ENCODE results near the gene BRMS1.
A peak's percentile ranks its signal among the peaks of the same experiment; 100 is the strongest.

Gene BRMS1

DNA sequence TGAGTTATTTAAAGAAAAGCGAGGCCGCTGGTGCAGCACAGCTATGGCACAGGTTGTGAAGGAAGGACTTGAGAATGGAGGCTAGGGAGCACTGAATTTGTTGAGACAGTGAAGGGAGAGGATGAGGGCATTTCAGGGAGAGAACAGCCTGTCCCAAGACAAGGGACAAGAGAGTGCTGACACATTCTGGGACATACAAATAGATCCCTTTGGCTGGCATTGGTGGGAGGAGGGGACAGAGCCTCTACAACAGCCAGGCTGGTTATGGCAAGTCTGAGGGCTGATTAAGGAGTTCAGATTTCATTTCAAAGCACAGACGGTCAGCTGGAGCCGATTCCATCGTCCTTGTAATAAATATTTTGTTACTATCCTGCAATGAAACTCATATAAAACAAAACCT lies 28.4 kb upstream of the BRMS1 start:
- H3K4me3 ChIP-seq (ENCODE audit: control insufficient read depth, low read depth, low read length), result no peak overlapping the region
- TF ChIP-seq, protein P1, sequence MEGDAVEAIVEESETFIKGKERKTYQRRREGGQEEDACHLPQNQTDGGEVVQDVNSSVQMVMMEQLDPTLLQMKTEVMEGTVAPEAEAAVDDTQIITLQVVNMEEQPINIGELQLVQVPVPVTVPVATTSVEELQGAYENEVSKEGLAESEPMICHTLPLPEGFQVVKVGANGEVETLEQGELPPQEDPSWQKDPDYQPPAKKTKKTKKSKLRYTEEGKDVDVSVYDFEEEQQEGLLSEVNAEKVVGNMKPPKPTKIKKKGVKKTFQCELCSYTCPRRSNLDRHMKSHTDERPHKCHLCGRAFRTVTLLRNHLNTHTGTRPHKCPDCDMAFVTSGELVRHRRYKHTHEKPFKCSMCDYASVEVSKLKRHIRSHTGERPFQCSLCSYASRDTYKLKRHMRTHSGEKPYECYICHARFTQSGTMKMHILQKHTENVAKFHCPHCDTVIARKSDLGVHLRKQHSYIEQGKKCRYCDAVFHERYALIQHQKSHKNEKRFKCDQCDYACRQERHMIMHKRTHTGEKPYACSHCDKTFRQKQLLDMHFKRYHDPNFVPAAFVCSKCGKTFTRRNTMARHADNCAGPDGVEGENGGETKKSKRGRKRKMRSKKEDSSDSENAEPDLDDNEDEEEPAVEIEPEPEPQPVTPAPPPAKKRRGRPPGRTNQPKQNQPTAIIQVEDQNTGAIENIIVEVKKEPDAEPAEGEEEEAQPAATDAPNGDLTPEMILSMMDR (conservative IDR thresholded peaks at IDR 0.05; ENCODE audit: control insufficient read depth, insufficient read depth, low read depth, low read length), result no peak
- no peak for DNase-seq (ENCODE audit: low read depth)

DNA sequence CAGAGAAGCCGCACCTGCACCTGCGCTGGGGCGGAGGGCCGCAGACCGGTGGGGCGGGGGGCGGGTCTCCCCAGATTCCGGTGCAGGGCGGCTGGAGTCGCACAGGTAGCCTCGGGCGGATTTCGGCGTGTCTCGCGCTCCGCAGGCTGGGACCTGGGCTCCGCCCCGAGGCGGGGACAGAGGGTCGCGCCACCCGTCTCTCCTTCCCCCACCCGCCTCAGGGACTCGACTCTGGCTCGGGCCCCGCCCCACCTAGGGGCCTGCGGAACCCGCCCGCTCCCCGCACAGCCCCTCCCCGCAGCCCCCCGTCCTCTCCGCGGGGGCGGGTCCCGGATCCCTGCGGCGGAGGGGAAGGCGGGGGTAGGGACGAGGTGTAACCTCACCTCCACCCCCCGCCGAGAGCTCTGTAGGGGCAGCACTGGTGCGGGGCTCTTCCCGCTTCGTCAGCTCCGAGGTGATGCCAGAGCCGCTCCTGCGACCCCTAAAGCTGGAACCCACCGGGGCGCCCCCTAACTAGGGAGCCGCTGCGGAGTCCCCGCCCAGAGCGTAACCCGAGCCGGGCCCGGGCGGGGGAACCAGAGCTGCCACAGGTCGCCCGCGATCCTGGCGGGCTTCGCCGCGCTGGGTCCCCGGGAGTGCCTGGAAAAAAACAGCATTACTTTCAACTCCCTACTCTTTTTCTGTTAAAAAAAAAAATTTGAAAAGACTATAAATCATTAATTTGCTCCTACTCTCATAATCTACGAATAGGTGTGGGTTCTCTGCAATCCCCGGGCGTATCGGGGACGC lies 26.9 kb upstream of the BRMS1 start, which contains the start of gene SLC29A2:
Gene SLC29A2 (minus strand): TSS at position 134 of the 789 bp plus-strand sequence. CDS start 169 bp downstream, outside the sequence.
- no peak for DNase-seq (ENCODE audit: low read depth)
- TF ChIP-seq, protein P1 (conservative IDR thresholded peaks at IDR 0.05; ENCODE audit: control insufficient read depth, insufficient read depth, low read depth, low read length), result no peak

DNA sequence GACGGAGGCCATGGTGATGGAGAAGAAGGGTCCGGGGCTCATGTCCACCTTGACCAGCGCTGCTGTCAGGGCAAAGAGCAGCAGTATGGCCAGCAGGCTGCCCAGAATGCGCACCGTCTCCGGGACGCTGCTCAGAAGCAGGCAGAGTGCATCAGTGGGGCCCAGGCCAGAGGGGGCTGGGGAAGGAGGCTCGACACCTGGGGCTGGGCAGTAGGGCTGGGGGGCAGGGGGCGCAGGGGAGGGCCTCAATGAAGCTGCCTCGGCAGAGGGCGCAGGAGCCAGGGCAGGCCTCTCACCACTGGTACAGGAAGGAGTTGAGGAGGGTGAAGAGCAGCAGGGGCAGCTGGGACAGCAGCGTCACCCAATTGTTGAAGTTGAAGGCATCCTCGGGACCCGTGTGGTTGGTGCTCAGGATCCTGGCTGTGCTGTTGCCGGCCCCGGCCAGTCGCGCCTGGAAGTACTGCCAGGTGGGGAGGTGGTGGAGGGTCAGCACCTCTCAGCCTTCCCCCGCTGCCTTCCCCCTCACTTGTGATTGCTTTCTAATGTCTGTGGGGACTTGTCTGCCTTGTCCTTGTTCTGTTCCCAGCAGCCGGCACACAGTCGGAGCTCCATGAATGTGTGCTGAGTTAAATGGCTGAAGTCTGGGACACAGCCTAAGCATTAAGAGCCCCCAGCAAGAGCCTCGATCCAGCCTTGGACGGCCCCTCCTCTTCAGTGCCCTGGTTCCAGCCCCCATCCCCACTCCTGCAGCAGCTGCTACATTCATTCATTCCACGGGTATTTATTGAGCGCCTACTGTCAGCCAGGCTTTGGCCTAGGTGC lies 24.4 kb upstream of the BRMS1 start:
- DNase-seq (ENCODE audit: low read depth), result no peak
- no peak overlapping the region for H3K4me3 ChIP-seq (ENCODE audit: control insufficient read depth, low read depth, low read length)
- TF ChIP-seq, protein P1 (conservative IDR thresholded peaks at IDR 0.05; ENCODE audit: control insufficient read depth, insufficient read depth, low read depth, low read length), result no peak

More for the DNA sequence above, 26.9 kb upstream of the BRMS1 start, which contains the start of gene SLC29A2:
- peak within 1 kb of the TSS; percentile 54 for H3K4me3 ChIP-seq (ENCODE audit: control insufficient read depth, low read depth, low read length)

DNA sequence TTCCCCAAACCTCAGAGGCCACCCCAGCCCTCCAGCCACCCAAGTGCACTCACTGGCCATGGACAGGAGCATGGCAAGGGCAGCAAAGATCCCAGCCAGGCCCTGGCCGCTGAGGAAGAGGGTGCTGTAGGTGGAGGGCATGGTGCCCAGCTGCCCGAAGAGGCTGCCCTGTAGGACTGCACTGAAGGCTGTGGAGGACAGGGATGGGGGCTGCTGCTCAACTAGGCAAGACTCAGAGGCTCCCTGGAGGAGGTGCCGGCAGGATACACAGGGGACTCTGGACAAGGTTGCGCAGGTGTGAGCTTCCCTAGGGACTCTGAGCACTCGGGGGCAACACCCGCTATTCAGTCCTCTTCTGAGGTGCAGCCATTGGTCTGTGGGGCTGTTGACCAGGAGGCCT lies 23.6 kb upstream of the BRMS1 start:
- no peak for DNase-seq (ENCODE audit: low read depth)
- H3K4me3 ChIP-seq (ENCODE audit: control insufficient read depth, low read depth, low read length), result no peak overlapping the region

GRCh38 chr11:66367561-66368312 lies 22.8 kb upstream of the BRMS1 start:
- no peak for DNase-seq (ENCODE audit: low read depth)
- TF ChIP-seq, protein P1 (conservative IDR thresholded peaks at IDR 0.05; ENCODE audit: control insufficient read depth, insufficient read depth, low read depth, low read length), result no peak
- H3K4me3 ChIP-seq (ENCODE audit: control insufficient read depth, low read depth, low read length), result no peak overlapping the region

More for the DNA sequence above, 23.6 kb upstream of the BRMS1 start:
- TF ChIP-seq, protein P1 (conservative IDR thresholded peaks at IDR 0.05; ENCODE audit: control insufficient read depth, insufficient read depth, low read depth, low read length), result no peak

DNA sequence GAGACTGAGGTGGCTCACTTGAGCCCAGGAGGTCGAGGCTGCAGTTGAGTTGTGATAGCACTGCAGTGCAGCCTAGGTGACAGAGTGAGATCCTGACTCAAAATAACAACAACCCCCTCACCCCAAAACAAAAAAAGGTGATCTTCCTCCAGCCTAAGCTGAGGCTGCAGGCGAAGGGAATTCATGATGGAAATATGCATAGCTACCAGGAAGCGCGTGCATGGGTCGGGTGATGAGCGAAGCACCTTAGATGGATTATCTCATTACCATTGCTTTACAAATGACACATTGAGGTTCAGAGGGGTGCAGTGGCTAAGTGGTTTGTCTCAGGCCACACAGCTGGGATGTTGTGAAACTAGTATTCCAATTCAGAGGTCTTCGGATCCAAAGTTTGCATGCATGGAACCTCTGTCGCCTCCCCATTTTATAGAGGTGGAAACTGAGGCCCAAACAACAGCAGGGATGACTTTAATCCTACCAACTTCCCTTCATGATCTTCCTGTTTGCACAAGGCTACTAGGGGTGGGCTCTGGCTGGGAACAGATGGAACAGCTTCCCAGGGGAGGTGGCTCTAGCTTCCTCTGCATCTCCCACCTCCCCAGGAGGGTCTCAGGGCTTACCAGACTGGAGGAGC lies 22.1 kb upstream of the BRMS1 start:
- no peak for DNase-seq (ENCODE audit: low read depth)
- no peak overlapping the region for H3K4me3 ChIP-seq (ENCODE audit: control insufficient read depth, low read depth, low read length)
- TF ChIP-seq, protein P1 (conservative IDR thresholded peaks at IDR 0.05; ENCODE audit: control insufficient read depth, insufficient read depth, low read depth, low read length), result no peak
